Measurements from ENCODE around the gene RBM48. TPM values are rescaled to one million over a fixed set of nuclear protein-coding genes. Genes with fewer than 3 reads are reported as not detected.

RBM48 gene
- total and polyA plus RNA-seq, 9 of the 15 experiments (the other 6 are each of a cell fraction or from before 2014, with no cell fraction given): 9.9 to 35.1 (median 16.3) TPM

- FAIRE-seq (no peak), ATAC-seq (no peak), DNase-seq (ENCODE audit: extremely low read depth in 1 of 4, low spot score in 3 of 4) (no peak)
- Histone ChIP-seq H3K9ac (ENCODE audit: insufficient read depth in 1 of 2, low read depth in 2 of 2, low read length in 2 of 2) (no peak overlapping the region), H3K4me2 (ENCODE audit: insufficient read depth, low read length) (no peak overlapping the region), H3K9me3 (replicated peaks; ENCODE audit: control insufficient read depth, insufficient read depth, low read depth, low read length) (no peaks in the 10 kb centered on the region), H3K4me1 (replicated peaks in 1 of 2; ENCODE audit: control insufficient read depth in 2 of 2, insufficient read depth in 2 of 2, low read length in 2 of 2) (no peaks in the 10 kb centered on the region), H2AFZ (ENCODE audit: low read depth, low read length) (no peak overlapping the region), H3K27me3 (ENCODE audit: control insufficient read depth in 2 of 2, insufficient read depth in 2 of 2, low read length in 2 of 2) (no peaks in the 10 kb centered on the region), H3K4me3 (no peak overlapping the region), H3K9me1 (ENCODE audit: control insufficient read depth, insufficient read depth, low read length) (no peaks in the 10 kb centered on the region), H3K36me3 (ENCODE audit: control insufficient read depth, insufficient read depth, low read length) (peaks cover 18% of the 10 kb centered on the region; the same call in 2 of the 3 replicates), H4K20me1 (replicated peaks; ENCODE audit: control insufficient read depth, insufficient read depth, low read length) (no peaks in the 10 kb centered on the region), H3K27ac (ENCODE audit: extremely low read depth, low read depth, low read length) (no peak overlapping the region), H3K79me2 (ENCODE audit: control insufficient read depth, insufficient read depth, low read length) (no peaks in the 10 kb centered on the region)
- BruUV-seq (replicated peaks): no TSS peak
- 57% methylated on average over 2 of the region's 2 CpGs for WGBS (ENCODE audit: insufficient coverage, low coverage, missing lambda C conversion rate)
- ChIA-PET CTCF (ENCODE audit: low intra/inter-chr PET ratio) (no interaction called here), POLR2A (interaction anchor here (0.7 kb wide), 1 partner anchor 521 kb away, joined by 3 read pairs; no protein-coding TSS in a partner anchor)
- intact Hi-C loops (cut with micrococcal nuclease): no loop called here
- in situ Hi-C loops (cut with MboI): no loop called here
- no peak for TF ChIP-seq LEF1 (IDR thresholded peaks at IDR 0.05)
- TF ChIP-seq ETS2 (tag; IDR thresholded peaks at IDR 0.05; ENCODE audit: borderline replicate concordance, poor library complexity, severe bottlenecking): no peak
- TF ChIP-seq E2F4 (CRISPR knock-in tag; IDR thresholded peaks at IDR 0.05; ENCODE audit: low read depth): no peak
- TF ChIP-seq SIN3B (IDR thresholded peaks at IDR 0.05; ENCODE audit: low read depth): no peak
- no peak for TF ChIP-seq ZBTB8A (IDR thresholded peaks at IDR 0.05; ENCODE audit: partially characterized antibody)
- no peak for TF ChIP-seq NCOA6 (IDR thresholded peaks at IDR 0.05)
- TF ChIP-seq STAT6 (CRISPR knock-in tag; IDR thresholded peaks at IDR 0.05): no peak
- TF ChIP-seq TCF7L2 (IDR thresholded peaks at IDR 0.05; ENCODE audit: low read depth, low read length): no peak
- TF ChIP-seq ZNF592 (IDR thresholded peaks at IDR 0.05): no peak
- no peak for TF ChIP-seq FOXJ3 (CRISPR knock-in tag; IDR thresholded peaks at IDR 0.05)
- TF ChIP-seq ZNF263 (CRISPR knock-in tag; IDR thresholded peaks at IDR 0.05; ENCODE audit: borderline replicate concordance): no peak
Observed at GRCh38 chr7:92503767-92504166, 24.8 kb upstream of the RBM48 start.
